Gastrocnemius medialis (tissue), 4 donors: ENCODE measurements around the gene ELFN2. TPM values are rescaled to one million over a fixed set of nuclear protein-coding genes. Genes with fewer than 3 reads are reported as not detected.

ENCODE experiments used
- ATAC-seq, 2 donors: fragments of 150-250 bp; one replicate each; pipeline ENCODE4 v1.9.1; 2016
- DNase-seq, 2 donors: peaks; one replicate each; pipeline ENCODE4 v3.0.0-alpha.2; 2019
- H3K27ac ChIP-seq, 4 donors: fragments of 200-600 bp; sonication (generic); 1 replicate in 1 of 4; 2 replicates in 3 of 4; pipeline ENCODE4 v1.5.1; 2016 to 2018; ENCODE audit warnings: mild to moderate bottlenecking in 2 of 4, moderate library complexity in 1 of 4
- H3K27me3 ChIP-seq, 3 donors: fragments of 200-600 bp; sonication (generic) in 2 of 3; 1 replicate in 1 of 3; 2 replicates in 2 of 3; pipeline versions ENCODE4 v1.5.1 to v1.6.0; 2016 to 2019; ENCODE audit warnings: mild to moderate bottlenecking in 1 of 3, moderate library complexity in 1 of 3
- H3K36me3 ChIP-seq, 2 donors: fragments of 200-600 bp; sonication (generic) in 1 of 2; one replicate each; pipeline ENCODE4 v1.5.1; 2017 to 2018
- H3K4me1 ChIP-seq, 2 donors: fragments of 200-600 bp; sonication (generic) in 1 of 2; one replicate each; pipeline ENCODE4 v1.5.1; 2016 to 2017; ENCODE audit warnings: mild to moderate bottlenecking in 2 of 2
- H3K4me3 ChIP-seq, 4 donors: fragments of 200-600 bp; sonication (generic) in 3 of 4; 1 replicate in 1 of 4; 2 replicates in 3 of 4; pipeline ENCODE4 v1.5.1; 2016 to 2019; ENCODE audit warnings: mild to moderate bottlenecking in 2 of 4
- H3K9me3 ChIP-seq, 3 donors: fragments of 200-600 bp; sonication (generic) in 2 of 3; 1 replicate in 1 of 3; 2 replicates in 2 of 3; pipeline ENCODE4 v1.5.1; 2016 to 2019
- POLR2A ChIP-seq, 2 donors: fragments of 450-650 bp; IDR thresholded peaks; one replicate each; pipeline ENCODE4 v1.6.1; 2017; ENCODE audit warnings: antibody characterized with exemption in 2 of 2, mild to moderate bottlenecking in 2 of 2, moderate library complexity in 2 of 2
- in situ Hi-C, 4 donors: fragments of 200-750 bp; cut with MboI; loops; one replicate each; pipeline versions ENCODE4 v1.15.0 to v1.8.0; 2017; ENCODE audit warnings: low sequenced_read_pairs in 4 of 4
- intact Hi-C: fragments of 100-400 bp; cut with DNase I; formaldehyde crosslinking; loops from one replicate; pipeline ENCODE4 v1.15.1; 2023; ENCODE audit warnings: low total_unique reads
- total RNA-seq, 4 donors: library from RNA; depleted of rRNA; stranded (reverse); fragments of >200 nt; gene quantifications; one replicate each; pipeline versions ENCODE4 v1.1.0 to v1.2.3, GENCODE V29; 2016
- TF ChIP-seq, protein P1 (sequence below), 5 experiments: fragments of 450-650 bp in 3 of 5; fragments of 200-600 bp in 2 of 5; sonication (generic) in 2 of 5; IDR thresholded peaks in 4 of 5; conservative IDR thresholded peaks in 1 of 5; 1 replicate in 4 of 5; 2 replicates in 1 of 5; pipeline ENCODE4 v1.5.1; 2016 to 2019; ENCODE audit warnings: antibody characterized with exemption in 5 of 5, mild to moderate bottlenecking in 3 of 5, moderate library complexity in 3 of 5

ELFN2 gene
- total RNA-seq, 4 donors from 2014 or later, result 0.02 to 0.03 TPM; not detected in 2

DNA sequence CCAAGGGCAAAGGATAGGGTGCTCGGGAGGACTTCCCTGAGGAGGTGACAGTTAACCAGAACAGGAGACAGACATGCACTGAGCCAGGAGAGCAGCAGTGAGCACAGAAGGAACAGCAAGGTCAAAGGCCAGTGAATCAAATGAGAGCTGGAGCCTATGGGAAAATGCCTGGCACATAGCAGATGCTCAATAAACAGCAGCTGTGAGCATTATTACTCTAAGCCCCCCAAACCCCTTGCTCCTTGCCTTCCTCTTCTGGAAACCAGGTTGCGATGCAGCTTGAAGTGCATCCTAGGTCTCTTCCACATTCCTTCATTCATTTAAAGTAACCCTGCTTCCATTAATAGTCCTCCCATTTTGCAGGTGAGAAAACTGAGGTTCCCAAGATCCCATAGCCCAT lies 13.0 kb downstream of the ELFN2 start:
- H3K9me3 ChIP-seq, result no peaks in the 10 kb centered on the region
- no peaks in the 10 kb centered on the region for H3K4me1 ChIP-seq
- peaks cover 5 to 25% (median 10%) of the 10 kb centered on the region in 3 donors for H3K27me3 ChIP-seq
- H3K36me3 ChIP-seq, result no peaks in the 10 kb centered on the region
- H3K4me3 ChIP-seq, result no peak overlapping the region
- DNase-seq (no peak), ATAC-seq (no peak)
- TF ChIP-seq POLR2A (IDR thresholded peaks at IDR 0.05), result no peak
- TF ChIP-seq, protein P1, sequence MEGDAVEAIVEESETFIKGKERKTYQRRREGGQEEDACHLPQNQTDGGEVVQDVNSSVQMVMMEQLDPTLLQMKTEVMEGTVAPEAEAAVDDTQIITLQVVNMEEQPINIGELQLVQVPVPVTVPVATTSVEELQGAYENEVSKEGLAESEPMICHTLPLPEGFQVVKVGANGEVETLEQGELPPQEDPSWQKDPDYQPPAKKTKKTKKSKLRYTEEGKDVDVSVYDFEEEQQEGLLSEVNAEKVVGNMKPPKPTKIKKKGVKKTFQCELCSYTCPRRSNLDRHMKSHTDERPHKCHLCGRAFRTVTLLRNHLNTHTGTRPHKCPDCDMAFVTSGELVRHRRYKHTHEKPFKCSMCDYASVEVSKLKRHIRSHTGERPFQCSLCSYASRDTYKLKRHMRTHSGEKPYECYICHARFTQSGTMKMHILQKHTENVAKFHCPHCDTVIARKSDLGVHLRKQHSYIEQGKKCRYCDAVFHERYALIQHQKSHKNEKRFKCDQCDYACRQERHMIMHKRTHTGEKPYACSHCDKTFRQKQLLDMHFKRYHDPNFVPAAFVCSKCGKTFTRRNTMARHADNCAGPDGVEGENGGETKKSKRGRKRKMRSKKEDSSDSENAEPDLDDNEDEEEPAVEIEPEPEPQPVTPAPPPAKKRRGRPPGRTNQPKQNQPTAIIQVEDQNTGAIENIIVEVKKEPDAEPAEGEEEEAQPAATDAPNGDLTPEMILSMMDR (IDR thresholded peaks at IDR 0.05 in 4 of 5, conservative IDR thresholded peaks at IDR 0.05 in 1 of 5), result no peak
- intact Hi-C loops (no loop called here), in situ Hi-C loops (no loop called here)
- no peak overlapping the region for H3K27ac ChIP-seq

DNA sequence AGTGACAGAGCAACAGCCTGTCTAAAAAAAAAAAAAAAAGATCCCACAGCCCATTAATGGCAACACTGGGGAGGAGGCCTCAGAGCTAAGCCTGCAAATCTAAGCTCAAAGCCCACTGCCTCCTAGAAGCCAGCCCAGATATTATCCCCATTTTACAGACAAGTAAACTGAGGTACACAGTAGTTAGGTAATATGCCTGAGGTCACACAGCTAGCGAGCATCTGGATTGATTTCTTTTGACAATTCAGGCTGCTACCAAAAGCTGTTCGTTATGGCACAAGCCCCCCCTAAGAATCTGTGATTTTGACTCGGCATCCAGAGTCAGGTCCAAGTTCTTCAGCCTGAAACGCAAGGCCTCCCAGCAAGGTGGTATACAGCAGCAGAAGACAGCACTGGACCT lies 13.7 kb downstream of the ELFN2 start:
- Histone ChIP-seq H3K4me1 (no peaks in the 10 kb centered on the region), H3K4me3 (no peak overlapping the region), H3K9me3 (no peaks in the 10 kb centered on the region), H3K36me3 (no peaks in the 10 kb centered on the region), H3K27ac (no peak overlapping the region), H3K27me3 (peaks cover 4 to 22% (median 5%) of the 10 kb centered on the region in 3 donors)
- in situ Hi-C loops (no loop called here), intact Hi-C loops (no loop called here)
- DNase-seq (no peak), ATAC-seq (no peak)
- no peak for TF ChIP-seq POLR2A (IDR thresholded peaks at IDR 0.05)
- TF ChIP-seq, protein P1 (IDR thresholded peaks at IDR 0.05 in 4 of 5, conservative IDR thresholded peaks at IDR 0.05 in 1 of 5), result no peak

DNA sequence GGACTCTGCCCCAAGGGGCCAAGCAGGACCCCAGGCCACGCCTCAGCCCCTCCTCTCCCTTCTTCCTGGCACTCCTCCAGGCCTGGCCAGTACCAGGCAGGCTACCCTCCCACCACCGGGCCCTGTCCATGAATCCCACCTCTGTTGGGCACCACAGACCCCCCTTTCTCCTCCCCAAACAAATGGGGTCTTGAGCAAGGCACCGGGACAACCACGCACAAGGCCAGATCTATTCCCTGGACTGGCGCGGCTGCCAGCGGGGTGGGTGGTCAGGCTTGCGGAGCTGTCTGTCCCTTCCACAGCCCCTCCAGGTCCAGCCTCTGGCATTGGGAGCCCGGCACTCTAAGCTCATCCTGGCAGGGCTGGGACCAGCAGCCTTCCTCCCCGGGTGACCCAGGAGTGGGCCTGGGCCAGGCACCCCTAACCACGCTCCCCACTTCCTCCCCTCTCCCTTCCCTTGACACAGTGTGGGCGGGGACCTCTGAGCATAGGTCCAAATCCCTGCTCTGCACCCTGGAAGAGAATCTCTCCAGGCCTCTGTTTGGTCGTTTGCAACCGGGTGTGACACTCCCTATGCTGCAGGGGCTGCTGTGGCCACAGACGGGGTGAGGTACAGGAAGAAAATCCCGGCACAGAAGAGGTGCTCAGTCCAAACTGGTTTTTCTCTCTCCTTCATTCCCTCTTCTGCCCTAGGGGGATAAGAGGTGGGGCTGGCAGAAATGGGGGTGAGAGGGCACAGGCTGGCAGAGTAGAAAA lies 14.6 kb downstream of the ELFN2 start:
- H3K36me3 ChIP-seq, result no peaks in the 10 kb centered on the region
- H3K4me3 ChIP-seq, result no peak overlapping the region
- H3K27ac ChIP-seq, result no peak overlapping the region
- H3K27me3 ChIP-seq, result peaks cover 4 to 22% (median 5%) of the 10 kb centered on the region in 3 donors
- in situ Hi-C loops, result no loop called here
- ATAC-seq (no peak), DNase-seq (no peak)
- TF ChIP-seq, protein P1 (IDR thresholded peaks at IDR 0.05 in 4 of 5, conservative IDR thresholded peaks at IDR 0.05 in 1 of 5), result no peak
- no peak for TF ChIP-seq POLR2A (IDR thresholded peaks at IDR 0.05)
- H3K9me3 ChIP-seq, result no peaks in the 10 kb centered on the region
- no peaks in the 10 kb centered on the region for H3K4me1 ChIP-seq
- intact Hi-C loops, result no loop called here

DNA sequence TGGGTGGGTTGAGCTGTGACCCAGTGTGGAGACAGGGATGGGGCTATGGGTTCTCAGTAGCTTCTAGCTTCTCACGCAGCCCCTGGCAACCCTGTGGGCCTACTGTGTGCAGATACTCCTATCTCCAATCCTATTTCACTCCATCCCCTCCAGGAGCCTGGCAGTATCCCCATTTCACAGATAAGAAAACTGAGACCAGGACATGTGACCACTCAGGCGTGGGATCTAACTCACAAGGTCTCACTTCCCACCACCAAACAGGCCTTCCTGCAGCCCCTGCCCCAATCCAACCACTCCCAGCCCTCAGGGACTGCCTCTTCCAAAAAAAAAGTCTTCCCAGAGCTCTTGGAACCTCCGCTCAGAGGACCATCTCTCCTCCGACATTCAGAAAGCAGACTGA lies 15.6 kb downstream of the ELFN2 start:
- Histone ChIP-seq H3K9me3 (no peaks in the 10 kb centered on the region), H3K36me3 (no peaks in the 10 kb centered on the region), H3K4me1 (no peaks in the 10 kb centered on the region), H3K27me3 (peaks cover 4 to 25% (median 5%) of the 10 kb centered on the region in 3 donors), H3K4me3 (no peak overlapping the region), H3K27ac (no peak overlapping the region)
- ATAC-seq, result no peak
- in situ Hi-C loops, result no loop called here
- TF ChIP-seq, protein P1 (IDR thresholded peaks at IDR 0.05 in 4 of 5, conservative IDR thresholded peaks at IDR 0.05 in 1 of 5), result no peak
- TF ChIP-seq POLR2A (IDR thresholded peaks at IDR 0.05), result no peak
- no peak for DNase-seq
- intact Hi-C loops, result no loop called here
